NCI-H2196 treated with DMSO at 0.1 percent for 48 hours (cell line): ENCODE data around the gene PLEKHG1.

Source experiments
- DNase-seq: peaks from one replicate; lab custom pipeline; 2025; ENCODE audit not compliant: unreplicated experiment; lab: John Stamatoyannopoulos, UW

Gene PLEKHG1

GRCh38 chr6:150617496-150618460 is 18.1 kb downstream of the PLEKHG1 start:
- no peak for DNase-seq

GRCh38 chr6:150619275-150619674 is 19.6 kb downstream of the PLEKHG1 start:
- DNase-seq = no peak

GRCh38 chr6:150620244-150620643 is 20.6 kb downstream of the PLEKHG1 start:
- no peak for DNase-seq

GRCh38 chr6:150620763-150621162 is 21.1 kb downstream of the PLEKHG1 start:
- no peak for DNase-seq

GRCh38 chr6:150622476-150622875 is 22.8 kb downstream of the PLEKHG1 start:
- no peak for DNase-seq

GRCh38 chr6:150622941-150623874 is 23.5 kb downstream of the PLEKHG1 start:
- DNase-seq = no peak

- DNase-seq = no peak
These were observed 24.5 kb downstream of the PLEKHG1 start for GRCh38 chr6:150624191-150624590.

GRCh38 chr6:150625927-150626326 is 26.2 kb downstream of the PLEKHG1 start:
- DNase-seq = no peak

- no peak for DNase-seq
These were observed 27.5 kb downstream of the PLEKHG1 start for GRCh38 chr6:150627154-150627553.

GRCh38 chr6:150627585-150628025 is 27.9 kb downstream of the PLEKHG1 start:
- no peak for DNase-seq

- no peak for DNase-seq
These were observed 29.2 kb downstream of the PLEKHG1 start for GRCh38 chr6:150628908-150629307.

GRCh38 chr6:150631283-150631983 is 31.7 kb downstream of the PLEKHG1 start:
- DNase-seq = no peak

GRCh38 chr6:150631984-150632642 is 32.4 kb downstream of the PLEKHG1 start:
- DNase-seq = no peak

GRCh38 chr6:150632785-150633485 is 33.2 kb downstream of the PLEKHG1 start:
- no peak for DNase-seq

- no peak for DNase-seq
These were observed 33.8 kb downstream of the PLEKHG1 start for GRCh38 chr6:150633486-150633834.

- no peak for DNase-seq
These were observed 34.7 kb downstream of the PLEKHG1 start for GRCh38 chr6:150634176-150634963.

GRCh38 chr6:150634964-150635292 is 35.2 kb downstream of the PLEKHG1 start:
- DNase-seq = no peak

GRCh38 chr6:150635906-150636514 is 36.3 kb downstream of the PLEKHG1 start:
- DNase-seq = no peak

- no peak for DNase-seq
These were observed 37.1 kb downstream of the PLEKHG1 start for GRCh38 chr6:150636808-150637207.
